Liver (tissue), 9 donors: ENCODE measurements around the gene INPP5E. TPM values are rescaled to one million over a fixed set of nuclear protein-coding genes. Genes with fewer than 3 reads are reported as not detected.

Experiments used
- DNase-seq: peaks from one replicate; pipeline ENCODE4 v3.0.0-alpha.2; 2017; ENCODE audit warnings: low spot score
- H3K27ac ChIP-seq, 2 donors: one replicate each; pipeline ENCODE4 v1.7.0; 2013; ENCODE audit warnings: inconsistent platforms in 2 of 2, low read length in 2 of 2, control low read depth in 1 of 2, low read depth in 1 of 2, mild to moderate bottlenecking in 1 of 2
- H3K27me3 ChIP-seq, 4 donors: one replicate each; pipeline versions ENCODE4 v1.6.1 to v1.7.0; 2013; ENCODE audit warnings: low read length in 3 of 4, inconsistent platforms in 1 of 4, mild to moderate bottlenecking in 1 of 4, moderate library complexity in 1 of 4; ENCODE audit not compliant: control insufficient read depth in 4 of 4, insufficient read depth in 4 of 4
- H3K36me3 ChIP-seq, 4 donors: one replicate each; pipeline versions ENCODE4 v1.6.1 to v1.7.0; 2013; ENCODE audit warnings: low read length in 3 of 4, mild to moderate bottlenecking in 3 of 4, low read depth in 1 of 4, moderate library complexity in 1 of 4; ENCODE audit not compliant: control insufficient read depth in 4 of 4, insufficient read depth in 3 of 4
- H3K4me1 ChIP-seq, 4 donors: one replicate each; pipeline versions ENCODE4 v1.6.1 to v1.7.0; 2013; ENCODE audit warnings: low read length in 3 of 4, mild to moderate bottlenecking in 3 of 4, moderate library complexity in 1 of 4; ENCODE audit not compliant: control insufficient read depth in 4 of 4, insufficient read depth in 4 of 4
- H3K4me3 ChIP-seq, 3 donors: one replicate each; pipeline versions ENCODE4 v1.6.1 to v1.7.0; 2013; ENCODE audit warnings: low read length in 3 of 3, control low read depth in 1 of 3, low read depth in 1 of 3, mild to moderate bottlenecking in 1 of 3
- H3K9ac ChIP-seq, 2 donors: one replicate each; pipeline ENCODE4 v1.7.0; 2013; ENCODE audit warnings: low read length in 2 of 2, mild to moderate bottlenecking in 2 of 2, moderate library complexity in 2 of 2, control low read depth in 1 of 2, low read depth in 1 of 2
- H3K9me3 ChIP-seq, 4 donors: one replicate each; pipeline versions ENCODE4 v1.6.1 to v1.7.0; 2013; ENCODE audit warnings: low read length in 3 of 4; ENCODE audit not compliant: control insufficient read depth in 4 of 4
- ATF3 ChIP-seq: IDR thresholded peaks from 2 replicates; pipeline ENCODE4 v1.6.1; 2016; ENCODE audit warnings: antibody characterized with exemption
- EGR1 ChIP-seq, 2 donors: IDR thresholded peaks; 2 replicates each; pipeline ENCODE4 v1.6.1; 2016 to 2018; ENCODE audit warnings: antibody characterized with exemption in 2 of 2, low read depth in 2 of 2
- FOXA1 ChIP-seq: IDR thresholded peaks from 2 replicates; pipeline ENCODE4 v1.6.1; 2016; ENCODE audit warnings: antibody characterized with exemption
- FOXA2 ChIP-seq: IDR thresholded peaks from 2 replicates; pipeline ENCODE4 v1.6.1; 2016; ENCODE audit warnings: antibody characterized with exemption
- HNF4A ChIP-seq, 2 donors: conservative IDR thresholded peaks; 2 replicates each; pipeline ENCODE4 v1.6.1; 2016; ENCODE audit warnings: antibody characterized with exemption in 2 of 2, mild to moderate bottlenecking in 2 of 2
- HNF4G ChIP-seq: IDR thresholded peaks from 2 replicates; pipeline ENCODE4 v1.6.1; 2016; ENCODE audit warnings: antibody characterized with exemption
- JUND ChIP-seq, 2 donors: IDR thresholded peaks; 2 replicates each; pipeline ENCODE4 v1.6.1; 2016; ENCODE audit warnings: antibody characterized with exemption in 2 of 2
- MAX ChIP-seq: IDR thresholded peaks from 2 replicates; pipeline ENCODE4 v1.6.1; 2016; ENCODE audit warnings: antibody characterized with exemption
- NR2F2 ChIP-seq: IDR thresholded peaks from 2 replicates; pipeline ENCODE4 v1.6.1; 2016; ENCODE audit warnings: antibody characterized with exemption
- REST ChIP-seq: IDR thresholded peaks from 2 replicates; pipeline ENCODE4 v1.6.1; 2016; ENCODE audit warnings: antibody characterized with exemption, mild to moderate bottlenecking
- SP1 ChIP-seq: IDR thresholded peaks from 2 replicates; pipeline ENCODE4 v1.6.1; 2018; ENCODE audit warnings: antibody characterized with exemption, mild to moderate bottlenecking
- TAF1 ChIP-seq: conservative IDR thresholded peaks from 2 replicates; pipeline ENCODE4 v1.6.1; 2016; ENCODE audit warnings: antibody characterized with exemption, mild to moderate bottlenecking
- WGBS: extraction: QIAGEN DNeasy Blood & Tissue Kit; methylation state at CpG from one replicate; pipeline ENCODE4 v1.1.7; 2013; 5-methylcytosine and 5-hydroxymethylcytosine counted together
- polyA plus RNA-seq, 2 donors: library from polyadenylated mRNA; stranded (reverse) in 1 of 2; unstranded in 1 of 2; fragments of 200-250 nt in 1 of 2; fragments of >200 nt in 1 of 2; fragmentation: Nextera tagmentation in 1 of 2; extraction: Ambion mirVana in 1 of 2; gene quantifications; one replicate each; pipeline versions ENCODE4 v1.2.1 to v1.2.3, GENCODE V29; 2013 to 2015
- total RNA-seq, 2 donors: library from RNA; depleted of rRNA; stranded (reverse); fragments of >200 nt; gene quantifications; one replicate each; pipeline ENCODE4 v1.2.3, GENCODE V29; 2014
- TF ChIP-seq, protein P1 (sequence below): IDR thresholded peaks from 2 replicates; pipeline ENCODE4 v1.6.1; 2016; ENCODE audit warnings: antibody characterized with exemption
- TF ChIP-seq, protein P2 (sequence below): fragments of 150-350 bp; IDR thresholded peaks from 2 replicates; pipeline ENCODE4 v1.5.1; 2017; ENCODE audit warnings: improper control_type of control experiment, low read depth, low read length; ENCODE audit not compliant: missing input control
- donor health status: healthy.
- donor health status: healthy.
- donor health status: healthy.
- donor health status: healthy.
- donor health status: healthy.

INPP5E gene
- total and polyA plus RNA-seq, 4 donors, result 1.0 to 3.3 (median 2.9) TPM

DNA sequence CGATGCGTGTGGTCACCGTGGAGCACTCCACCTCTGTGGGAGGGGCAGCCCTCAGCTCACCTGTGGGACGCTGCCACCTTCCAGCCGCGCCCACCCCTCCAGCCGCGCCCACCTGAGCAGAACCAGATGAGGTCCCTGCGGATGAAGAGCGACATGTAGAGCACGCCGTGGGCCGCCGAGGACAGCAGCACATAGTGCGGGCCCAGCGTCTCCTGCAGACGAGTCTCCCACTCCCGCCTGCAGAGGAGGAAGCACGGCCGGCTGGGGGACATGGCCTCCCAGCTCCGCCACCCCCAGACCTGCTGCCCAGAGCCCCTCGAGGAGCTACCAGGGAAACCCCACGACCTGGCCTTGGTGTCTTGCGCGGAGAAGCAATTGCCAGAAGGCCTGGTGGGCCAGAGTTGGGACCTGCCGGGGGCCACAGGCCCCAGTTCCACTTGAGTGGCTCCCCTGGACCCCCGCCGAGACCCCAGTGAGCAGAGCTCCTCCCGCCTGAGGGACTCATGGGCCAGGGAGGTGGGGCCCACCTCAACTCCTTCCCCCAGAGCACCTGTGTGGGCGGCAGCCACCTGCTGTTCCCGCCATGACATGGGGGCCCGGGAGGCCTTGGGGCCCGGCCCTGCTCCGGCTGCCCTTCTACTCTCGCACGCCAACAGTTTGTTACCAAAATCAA, 6.5 kb downstream of the INPP5E start (continued):
- TF ChIP-seq ATF3 (no peak), MAX (no peak), TAF1 (no peak), FOXA1 (no peak), JUND (IDR thresholded peaks at IDR 0.05) (no peak)
- TF ChIP-seq, protein P1, sequence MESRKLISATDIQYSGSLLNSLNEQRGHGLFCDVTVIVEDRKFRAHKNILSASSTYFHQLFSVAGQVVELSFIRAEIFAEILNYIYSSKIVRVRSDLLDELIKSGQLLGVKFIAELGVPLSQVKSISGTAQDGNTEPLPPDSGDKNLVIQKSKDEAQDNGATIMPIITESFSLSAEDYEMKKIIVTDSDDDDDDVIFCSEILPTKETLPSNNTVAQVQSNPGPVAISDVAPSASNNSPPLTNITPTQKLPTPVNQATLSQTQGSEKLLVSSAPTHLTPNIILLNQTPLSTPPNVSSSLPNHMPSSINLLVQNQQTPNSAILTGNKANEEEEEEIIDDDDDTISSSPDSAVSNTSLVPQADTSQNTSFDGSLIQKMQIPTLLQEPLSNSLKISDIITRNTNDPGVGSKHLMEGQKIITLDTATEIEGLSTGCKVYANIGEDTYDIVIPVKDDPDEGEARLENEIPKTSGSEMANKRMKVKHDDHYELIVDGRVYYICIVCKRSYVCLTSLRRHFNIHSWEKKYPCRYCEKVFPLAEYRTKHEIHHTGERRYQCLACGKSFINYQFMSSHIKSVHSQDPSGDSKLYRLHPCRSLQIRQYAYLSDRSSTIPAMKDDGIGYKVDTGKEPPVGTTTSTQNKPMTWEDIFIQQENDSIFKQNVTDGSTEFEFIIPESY, result no peak

GRCh38 chr9:136432591-136432990, 7.1 kb downstream of the INPP5E start:
- Histone ChIP-seq H3K4me3 (no peak overlapping the region), H3K27me3 (no peaks in the 10 kb centered on the region), H3K27ac (no peak overlapping the region), H3K9ac (no peak overlapping the region), H3K36me3 (peaks cover 9 to 23% (median 13%) of the 10 kb centered on the region in 4 donors), H3K9me3 (no peaks in the 10 kb centered on the region), H3K4me1 (peaks cover 3 to 9% (median 7%) of the 10 kb centered on the region in 4 donors)
- DNase-seq, result no peak
- no peak for TF ChIP-seq HNF4A (conservative IDR thresholded peaks at IDR 0.05)
- no peak for TF ChIP-seq SP1
- TF ChIP-seq ATF3, result no peak
- no peak for TF ChIP-seq REST
- no peak for TF ChIP-seq HNF4G
- TF ChIP-seq EGR1 (IDR thresholded peaks at IDR 0.05; ENCODE audit: low read depth in 2 of 2), result no peak
- TF ChIP-seq TAF1, result no peak
- TF ChIP-seq, protein P2, sequence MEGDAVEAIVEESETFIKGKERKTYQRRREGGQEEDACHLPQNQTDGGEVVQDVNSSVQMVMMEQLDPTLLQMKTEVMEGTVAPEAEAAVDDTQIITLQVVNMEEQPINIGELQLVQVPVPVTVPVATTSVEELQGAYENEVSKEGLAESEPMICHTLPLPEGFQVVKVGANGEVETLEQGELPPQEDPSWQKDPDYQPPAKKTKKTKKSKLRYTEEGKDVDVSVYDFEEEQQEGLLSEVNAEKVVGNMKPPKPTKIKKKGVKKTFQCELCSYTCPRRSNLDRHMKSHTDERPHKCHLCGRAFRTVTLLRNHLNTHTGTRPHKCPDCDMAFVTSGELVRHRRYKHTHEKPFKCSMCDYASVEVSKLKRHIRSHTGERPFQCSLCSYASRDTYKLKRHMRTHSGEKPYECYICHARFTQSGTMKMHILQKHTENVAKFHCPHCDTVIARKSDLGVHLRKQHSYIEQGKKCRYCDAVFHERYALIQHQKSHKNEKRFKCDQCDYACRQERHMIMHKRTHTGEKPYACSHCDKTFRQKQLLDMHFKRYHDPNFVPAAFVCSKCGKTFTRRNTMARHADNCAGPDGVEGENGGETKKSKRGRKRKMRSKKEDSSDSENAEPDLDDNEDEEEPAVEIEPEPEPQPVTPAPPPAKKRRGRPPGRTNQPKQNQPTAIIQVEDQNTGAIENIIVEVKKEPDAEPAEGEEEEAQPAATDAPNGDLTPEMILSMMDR, result no peak
- TF ChIP-seq NR2F2, result no peak
- TF ChIP-seq FOXA2, result no peak
- WGBS, result 97% methylated on average over 26 of the region's 26 CpGs
